AG04450 (cell line): ENCODE results near the gene YOD1. TPM values are rescaled to one million over a fixed set of nuclear protein-coding genes. Genes with fewer than 3 reads are reported as not detected.

ENCODE experiments used
- CTCF ChIA-PET: fragments of 300-600, 350-600 bp; formaldehyde crosslinking; extraction: SDS; loops from one replicate; lab custom pipeline; 2022; ENCODE audit warnings: antibody characterized with exemption, inconsistent platforms; lab: Charles Lee
- POLR2A ChIA-PET: fragments of 350-600 bp; formaldehyde crosslinking; extraction: SDS; loops from one replicate; lab custom pipeline; 2021; ENCODE audit warnings: antibody characterized with exemption, inconsistent platforms; lab: Yijun Ruan, JAX
- DNase-seq: peaks from one replicate; pipeline ENCODE4 v3.0.0-alpha.2; 2011; ENCODE audit warnings: low read depth, low spot score
- H3K27ac ChIP-seq: one replicate; pipeline ENCODE4 v1.5.1; 2012; ENCODE audit warnings: low read depth, low read length, control low read depth
- H3K27me3 ChIP-seq: one replicate; pipeline ENCODE4 v1.6.0; 2012; ENCODE audit warnings: low read length; ENCODE audit not compliant: control insufficient read depth, insufficient read depth
- H3K4me3 ChIP-seq: 2 replicates; pipeline ENCODE4 v1.5.1; 2011; ENCODE audit warnings: mild to moderate bottlenecking, low read depth, low read length, control low read depth
- H3K9me3 ChIP-seq: 2 replicates; pipeline ENCODE4 v1.5.1; 2012; ENCODE audit warnings: low read length; ENCODE audit not compliant: control insufficient read depth, insufficient read depth
- polyA plus RNA-seq: library from polyadenylated mRNA; depleted of rRNA; stranded (reverse); fragments of >200 nt; gene quantifications from 2 replicates; pipeline ENCODE4 v1.2.3, GENCODE V29; 2011
- TF ChIP-seq, protein P1 (sequence below): IDR thresholded peaks from 2 replicates; pipeline ENCODE4 v1.5.1; 2011; ENCODE audit warnings: low read depth, low read length, control low read depth, inconsistent platforms

Gene YOD1
- polyA plus RNA-seq, 1 experiment = 3.2 TPM

DNA sequence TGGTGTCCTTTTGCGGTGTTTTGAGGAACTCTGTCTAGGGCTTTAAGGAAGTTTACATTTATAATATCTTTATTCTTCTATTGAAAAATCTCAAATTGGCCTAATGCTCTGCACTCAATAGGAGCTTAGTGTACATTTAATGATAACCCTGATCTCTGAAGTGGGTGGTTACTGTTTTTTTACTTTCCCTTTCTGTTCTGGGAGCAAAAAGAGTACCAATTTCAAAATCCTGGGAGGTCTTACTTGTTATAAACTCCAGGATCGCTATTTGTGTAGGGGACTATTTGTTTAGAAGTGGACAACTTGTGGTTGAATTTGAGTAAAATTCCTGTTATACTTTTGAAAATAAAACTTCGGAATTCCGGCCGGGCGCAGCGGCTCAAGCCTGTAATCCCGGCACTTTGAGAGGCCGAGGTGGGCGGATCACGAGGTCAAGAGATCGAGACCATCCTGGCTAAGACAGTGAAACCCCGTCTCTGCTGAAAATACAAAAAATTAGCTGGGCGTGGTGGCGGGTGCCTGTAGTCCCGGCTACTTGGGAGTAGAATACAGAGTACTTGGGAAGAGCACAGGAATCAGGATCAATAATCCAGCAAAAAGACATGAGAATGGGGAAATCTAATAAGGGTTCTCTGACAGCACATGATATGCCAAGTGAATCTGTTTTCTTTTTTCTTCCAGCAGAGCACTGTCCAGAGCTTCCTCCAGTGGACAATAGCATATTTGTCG is 38.8 kb upstream of the YOD1 start:
- POLR2A ChIA-PET = no interaction called here
- CTCF ChIA-PET = interaction anchor here (0.7 to 1.0 kb wide), 3 partner anchors 10 to 426 kb away, joined by 3 read pairs; no protein-coding TSS in a partner anchor
- TF ChIP-seq, protein P1, sequence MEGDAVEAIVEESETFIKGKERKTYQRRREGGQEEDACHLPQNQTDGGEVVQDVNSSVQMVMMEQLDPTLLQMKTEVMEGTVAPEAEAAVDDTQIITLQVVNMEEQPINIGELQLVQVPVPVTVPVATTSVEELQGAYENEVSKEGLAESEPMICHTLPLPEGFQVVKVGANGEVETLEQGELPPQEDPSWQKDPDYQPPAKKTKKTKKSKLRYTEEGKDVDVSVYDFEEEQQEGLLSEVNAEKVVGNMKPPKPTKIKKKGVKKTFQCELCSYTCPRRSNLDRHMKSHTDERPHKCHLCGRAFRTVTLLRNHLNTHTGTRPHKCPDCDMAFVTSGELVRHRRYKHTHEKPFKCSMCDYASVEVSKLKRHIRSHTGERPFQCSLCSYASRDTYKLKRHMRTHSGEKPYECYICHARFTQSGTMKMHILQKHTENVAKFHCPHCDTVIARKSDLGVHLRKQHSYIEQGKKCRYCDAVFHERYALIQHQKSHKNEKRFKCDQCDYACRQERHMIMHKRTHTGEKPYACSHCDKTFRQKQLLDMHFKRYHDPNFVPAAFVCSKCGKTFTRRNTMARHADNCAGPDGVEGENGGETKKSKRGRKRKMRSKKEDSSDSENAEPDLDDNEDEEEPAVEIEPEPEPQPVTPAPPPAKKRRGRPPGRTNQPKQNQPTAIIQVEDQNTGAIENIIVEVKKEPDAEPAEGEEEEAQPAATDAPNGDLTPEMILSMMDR = no peak

DNA sequence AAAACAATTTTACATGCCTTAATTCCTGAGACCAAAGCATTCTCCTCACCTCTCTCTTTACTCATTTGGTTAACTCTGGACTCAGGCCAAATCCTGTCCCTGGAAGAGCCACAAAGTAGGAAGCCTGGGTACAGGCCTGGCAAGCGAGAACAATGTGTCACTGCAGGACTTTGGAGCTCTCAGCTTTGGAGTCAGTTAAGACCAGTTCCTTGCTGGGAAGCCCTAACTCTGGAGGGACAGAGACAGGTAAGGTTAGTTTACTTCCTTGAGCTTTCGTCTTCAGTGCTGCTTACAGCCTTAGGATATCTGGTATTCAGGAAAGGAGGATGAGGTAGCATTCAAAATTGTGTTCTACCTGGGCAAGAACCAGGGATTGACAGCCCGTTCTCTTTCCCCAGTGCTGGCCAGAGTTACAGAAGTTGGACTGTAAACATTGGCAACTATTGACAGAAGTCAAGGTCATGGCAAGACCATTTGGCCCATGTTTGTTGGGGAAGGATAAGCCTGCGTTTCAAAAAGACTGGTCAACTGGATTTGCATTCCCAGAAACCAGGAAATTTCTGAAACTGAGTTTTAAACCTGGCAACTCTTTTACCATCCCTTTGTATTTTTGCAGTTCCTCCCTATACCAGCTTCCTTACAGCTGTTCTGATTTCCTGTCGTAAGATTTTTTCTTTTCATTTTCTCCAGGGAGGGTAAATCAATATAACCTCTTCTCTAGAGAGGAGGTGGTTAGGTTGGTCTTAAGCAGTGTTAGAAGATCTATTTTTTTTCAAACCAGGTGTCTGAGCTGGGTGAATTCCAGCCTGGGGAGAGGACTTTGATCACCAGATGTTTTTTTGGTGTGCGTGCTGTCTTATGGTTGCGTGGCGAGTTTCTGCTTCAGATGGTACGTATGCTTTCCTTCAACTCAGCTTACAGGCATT is 38.0 kb upstream of the YOD1 start, which contains the start of gene C4BPB:
C4BPB (plus strand) TSS at position 160 of the 926 bp plus-strand sequence; CDS start at position 832, 672 bp downstream.
- no peak within 1 kb of the TSS for H3K4me3 ChIP-seq
- DNase-seq = no peak
- no peaks in the 10 kb centered on the region for H3K9me3 ChIP-seq
- peaks cover 8% of the 10 kb centered on the region for H3K27me3 ChIP-seq
- ChIA-PET POLR2A (no interaction called here), CTCF (interaction anchor here (0.8 to 1.0 kb wide), 2 partner anchors 9 to 411 kb away, joined by 3 read pairs; no protein-coding TSS in a partner anchor)
- TF ChIP-seq, protein P1 = no peak
- H3K27ac ChIP-seq = no peak within 1 kb of the TSS

More for the DNA sequence above, 38.8 kb upstream of the YOD1 start:
- no peaks in the 10 kb centered on the region for H3K9me3 ChIP-seq
- H3K27me3 ChIP-seq = peaks cover 8% of the 10 kb centered on the region
- H3K4me3 ChIP-seq = no peak overlapping the region
- H3K27ac ChIP-seq = no peak overlapping the region
- no peak for DNase-seq

DNA sequence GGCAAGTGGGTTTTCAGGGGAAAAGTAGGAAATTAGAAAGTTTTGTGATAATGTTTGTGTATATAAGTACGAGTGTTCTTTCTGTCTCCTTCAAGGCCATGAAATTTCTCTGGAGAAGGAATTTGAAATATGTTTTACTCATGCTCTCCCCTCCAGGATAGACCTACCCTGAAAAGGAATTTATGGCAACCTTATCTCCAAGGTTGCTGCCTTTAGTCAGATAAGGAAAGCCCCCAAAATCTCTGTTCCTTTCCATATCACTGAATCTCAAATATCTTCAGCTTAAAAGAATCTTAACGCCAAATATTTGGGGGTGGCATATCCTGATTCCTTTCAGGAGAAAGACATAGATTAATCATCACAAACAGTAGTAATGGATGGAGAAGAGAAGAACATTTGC is 37.2 kb upstream of the YOD1 start:
- TF ChIP-seq, protein P1 = no peak
- H3K27me3 ChIP-seq = peaks cover 8% of the 10 kb centered on the region
- POLR2A ChIA-PET = no interaction called here
- no peak for DNase-seq
- no peak overlapping the region for H3K27ac ChIP-seq
- H3K4me3 ChIP-seq = no peak overlapping the region
- no peaks in the 10 kb centered on the region for H3K9me3 ChIP-seq
- CTCF ChIA-PET = no interaction called here

DNA sequence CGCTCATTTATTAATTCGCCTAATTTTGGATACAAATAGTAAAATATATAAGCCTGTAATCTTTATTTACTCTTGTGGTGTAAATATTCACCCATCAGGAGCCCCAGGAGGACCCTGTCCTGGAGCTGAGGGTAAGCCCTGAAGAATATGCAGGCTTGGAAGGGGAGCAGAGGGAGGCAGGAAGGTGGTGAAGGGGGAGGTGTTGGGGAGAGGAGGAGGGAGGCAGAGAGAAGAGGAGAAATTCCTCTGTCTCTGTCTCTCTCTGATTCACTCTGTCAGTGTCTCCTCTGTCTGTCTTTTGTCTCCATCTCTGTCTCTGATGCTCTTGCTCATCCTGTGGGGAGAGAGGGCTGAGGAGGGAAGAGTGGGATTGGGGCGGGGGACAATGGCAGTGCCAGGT is 34.9 kb upstream of the YOD1 start:
- ChIA-PET CTCF (no interaction called here), POLR2A (no interaction called here)
- H3K9me3 ChIP-seq = no peaks in the 10 kb centered on the region
- no peak overlapping the region for H3K4me3 ChIP-seq
- H3K27me3 ChIP-seq = peaks cover 11% of the 10 kb centered on the region
- H3K27ac ChIP-seq = no peak overlapping the region
- TF ChIP-seq, protein P1 = no peak
- no peak for DNase-seq
